HG03442 (cell line): ENCODE measurements around the gene SPON2.

Source experiments
- ATAC-seq: cut with Tn5 transposase; IDR thresholded peaks from one replicate; pipeline ENCODE4 v1.9.1; 2021; ENCODE audit warnings: mild to moderate bottlenecking, moderate library complexity; ENCODE audit not compliant: unreplicated experiment

The SPON2 gene

DNA sequence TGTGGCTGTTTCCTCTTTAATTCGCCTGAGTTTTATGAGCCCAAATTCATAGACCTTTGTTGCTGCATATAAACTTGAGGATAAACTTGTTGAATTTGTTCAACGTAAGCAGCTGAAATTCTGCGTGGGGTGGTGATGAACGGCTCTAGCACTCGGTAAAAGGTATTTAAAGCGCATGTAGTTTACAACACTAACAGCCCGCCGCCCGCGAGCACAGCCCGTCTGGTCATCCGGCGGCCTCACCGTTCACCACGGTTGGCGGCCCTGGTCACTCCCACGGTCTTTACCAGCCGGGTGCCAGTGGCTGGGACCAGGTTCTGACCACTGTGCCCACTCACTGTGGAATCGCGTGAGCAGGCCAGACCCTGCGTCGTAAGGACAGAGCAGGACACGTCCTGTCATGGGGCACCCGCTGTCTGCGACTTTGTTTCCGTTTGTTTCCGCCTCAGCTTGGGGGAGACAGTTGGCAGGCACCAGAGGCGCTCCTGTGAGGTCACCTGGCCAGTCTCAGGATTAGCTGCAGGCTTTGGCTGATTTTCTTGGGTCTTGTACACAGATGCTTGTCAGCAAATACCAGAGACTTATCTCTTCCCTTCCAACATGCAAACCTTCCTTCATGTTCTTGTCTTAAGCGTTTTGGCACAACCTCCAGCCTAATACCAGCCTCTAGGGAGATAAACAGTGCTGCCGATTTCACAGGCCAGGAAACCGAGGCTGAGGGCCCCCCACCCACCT, 36.8 kb upstream of the SPON2 start:
- no peak for ATAC-seq

DNA sequence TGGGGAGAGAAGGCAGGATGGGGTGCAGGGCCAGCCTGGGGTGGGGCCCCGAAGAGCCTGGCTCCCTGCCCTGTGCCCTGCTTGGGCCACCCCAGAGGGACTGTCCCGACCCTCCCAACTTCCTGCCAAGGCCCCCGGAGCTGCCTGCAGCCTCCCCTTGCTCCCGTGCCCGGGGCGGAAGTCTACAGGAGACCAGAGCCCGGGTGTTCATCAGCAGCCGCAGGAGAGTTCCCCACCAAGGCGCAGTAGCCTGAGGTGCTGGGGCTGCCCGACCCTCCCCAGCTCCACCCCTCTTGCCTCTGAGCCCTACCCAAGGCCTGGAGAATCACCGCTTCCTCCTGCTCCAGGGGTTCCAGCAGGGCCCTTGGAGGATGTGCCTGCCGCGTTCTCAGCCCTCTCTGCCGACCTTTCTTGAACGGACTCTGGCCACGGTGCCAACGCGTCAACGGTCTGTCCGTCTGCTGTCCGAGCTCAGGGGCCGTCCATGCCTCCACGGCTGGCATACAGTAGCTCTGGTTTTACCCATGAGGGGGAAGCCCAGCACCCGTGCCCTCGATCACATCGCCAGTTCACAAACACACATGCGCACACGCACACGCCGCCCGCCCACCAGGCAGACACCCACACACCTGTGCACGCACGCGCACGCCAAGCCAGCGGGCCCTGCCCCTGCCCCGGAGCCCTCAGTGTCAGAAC, 36.0 kb upstream of the SPON2 start:
- no peak for ATAC-seq

DNA sequence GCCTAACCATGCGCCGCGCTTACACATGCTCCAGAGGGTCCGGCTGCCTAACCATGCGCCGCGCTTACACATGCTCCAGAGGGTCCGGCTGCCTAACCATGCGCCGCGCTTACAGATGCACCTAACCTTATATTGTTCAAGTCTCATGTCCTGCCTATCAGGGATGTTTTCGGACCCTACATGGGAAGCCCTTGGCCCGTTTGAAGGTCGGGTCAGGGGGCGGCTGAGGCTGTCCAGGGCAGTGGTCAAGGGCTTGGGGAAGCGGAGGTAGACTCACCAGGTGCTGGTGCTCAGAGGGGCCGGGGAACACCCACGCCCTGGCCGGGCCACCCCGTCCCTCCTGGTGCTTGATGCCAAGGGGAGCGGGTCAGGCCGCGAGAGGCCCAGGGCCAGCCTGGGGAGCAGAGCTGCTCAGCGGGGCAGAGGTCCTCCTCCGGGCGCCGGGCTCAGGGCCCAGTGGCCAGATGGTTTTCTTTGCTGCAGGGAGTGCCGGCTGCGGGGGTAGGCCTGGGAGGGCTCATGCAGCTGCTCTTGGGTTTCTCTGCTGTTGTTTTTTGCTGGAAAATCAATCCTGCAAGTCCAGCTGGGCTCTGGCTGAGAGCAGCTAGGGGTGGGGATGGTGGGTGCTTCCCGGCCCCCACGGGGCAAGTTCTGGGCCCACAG, 35.4 kb upstream of the SPON2 start:
- no peak for ATAC-seq

DNA sequence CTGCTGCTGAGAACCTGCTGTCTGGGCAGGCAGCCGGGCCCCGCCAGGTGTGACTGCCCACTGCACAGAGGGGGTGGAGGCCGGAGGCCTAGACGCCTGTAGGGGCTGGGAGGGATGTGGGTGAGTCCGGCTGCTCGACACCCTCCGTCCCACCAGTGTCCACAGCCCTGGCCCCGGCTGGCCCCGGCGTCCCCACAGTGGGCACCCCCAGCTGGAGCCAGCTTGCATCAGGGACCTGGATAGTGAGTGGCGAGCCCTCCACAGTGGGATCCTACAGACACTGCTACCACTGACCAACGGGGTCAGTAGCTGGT, 34.7 kb upstream of the SPON2 start:
- no peak for ATAC-seq

DNA sequence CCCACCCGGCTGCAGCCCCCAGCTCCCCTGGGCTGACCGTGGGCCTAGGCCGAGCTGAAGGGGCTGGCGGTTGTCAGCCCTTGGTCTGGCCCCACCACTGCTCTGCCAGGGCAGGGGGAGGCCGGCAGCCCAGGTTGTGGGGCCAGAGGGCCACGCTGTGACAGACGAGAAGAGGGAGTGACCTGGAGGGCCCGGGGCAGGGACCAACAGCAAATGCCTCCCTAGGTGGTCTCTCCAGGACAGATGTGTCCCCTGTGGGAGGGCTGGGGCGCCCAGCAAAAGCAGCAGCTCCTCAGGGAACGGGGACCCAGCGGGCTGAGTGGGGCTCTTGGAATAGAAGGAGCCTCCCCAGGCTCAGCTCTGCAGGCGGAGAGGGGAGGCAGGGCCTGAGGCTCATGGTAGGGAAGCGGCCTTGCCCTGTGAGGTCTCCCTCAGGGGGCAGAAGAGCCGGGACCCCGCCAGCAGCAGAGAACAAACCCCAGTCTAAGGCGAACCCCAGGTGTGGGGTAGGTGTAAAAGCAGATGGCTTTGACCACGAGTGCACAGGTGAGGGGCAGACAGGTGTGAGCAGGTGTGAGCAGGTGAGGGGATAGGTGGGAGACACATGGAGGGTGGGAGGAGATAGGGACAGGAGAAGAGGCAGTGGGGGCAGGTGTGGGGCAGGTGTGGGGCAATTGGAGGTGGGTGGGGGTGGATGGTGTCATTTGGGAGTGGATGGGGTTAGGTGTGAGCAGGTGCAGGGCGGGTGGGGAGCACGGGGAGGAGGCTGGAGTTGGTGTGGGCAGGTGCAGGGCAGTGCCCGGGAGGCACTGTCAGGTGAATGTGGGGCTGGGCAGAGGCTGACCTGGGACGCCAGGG, 34.1 kb upstream of the SPON2 start:
- no peak for ATAC-seq

DNA sequence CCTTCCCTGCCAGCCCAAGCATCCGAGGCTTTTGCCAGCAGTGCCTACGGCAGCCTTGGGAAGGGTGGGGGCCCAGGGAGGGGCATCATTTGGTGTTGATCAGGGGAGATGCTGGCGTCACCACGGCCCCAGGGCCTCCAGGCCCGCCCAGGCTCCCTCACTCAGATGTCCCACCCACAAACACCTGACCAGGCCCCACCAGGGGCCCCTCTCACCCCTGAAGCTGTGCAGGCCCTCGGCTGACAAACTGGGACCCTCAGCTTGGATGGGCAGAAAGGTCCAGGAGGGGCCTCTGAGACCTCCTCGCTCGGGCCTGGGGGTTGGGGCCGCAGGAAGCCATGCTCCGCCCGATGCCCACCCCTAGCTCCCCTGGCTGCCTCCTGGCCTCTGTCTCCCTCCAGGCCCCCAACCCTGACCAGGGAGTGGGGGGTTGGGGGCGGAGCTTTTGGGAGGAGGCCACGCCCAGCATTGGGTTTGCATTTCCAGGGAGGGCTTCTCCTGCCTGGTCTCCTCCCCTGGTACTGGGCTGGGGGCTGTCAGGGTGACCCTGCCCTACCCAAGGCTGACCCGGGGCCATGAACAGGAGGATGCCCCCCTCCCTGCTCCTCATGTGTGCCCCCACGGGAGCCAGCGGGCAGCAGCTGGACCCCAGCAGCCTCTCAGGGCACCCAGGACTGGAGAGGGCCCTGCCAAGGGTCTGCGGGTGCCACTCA, 33.4 kb upstream of the SPON2 start:
- ATAC-seq: no peak

DNA sequence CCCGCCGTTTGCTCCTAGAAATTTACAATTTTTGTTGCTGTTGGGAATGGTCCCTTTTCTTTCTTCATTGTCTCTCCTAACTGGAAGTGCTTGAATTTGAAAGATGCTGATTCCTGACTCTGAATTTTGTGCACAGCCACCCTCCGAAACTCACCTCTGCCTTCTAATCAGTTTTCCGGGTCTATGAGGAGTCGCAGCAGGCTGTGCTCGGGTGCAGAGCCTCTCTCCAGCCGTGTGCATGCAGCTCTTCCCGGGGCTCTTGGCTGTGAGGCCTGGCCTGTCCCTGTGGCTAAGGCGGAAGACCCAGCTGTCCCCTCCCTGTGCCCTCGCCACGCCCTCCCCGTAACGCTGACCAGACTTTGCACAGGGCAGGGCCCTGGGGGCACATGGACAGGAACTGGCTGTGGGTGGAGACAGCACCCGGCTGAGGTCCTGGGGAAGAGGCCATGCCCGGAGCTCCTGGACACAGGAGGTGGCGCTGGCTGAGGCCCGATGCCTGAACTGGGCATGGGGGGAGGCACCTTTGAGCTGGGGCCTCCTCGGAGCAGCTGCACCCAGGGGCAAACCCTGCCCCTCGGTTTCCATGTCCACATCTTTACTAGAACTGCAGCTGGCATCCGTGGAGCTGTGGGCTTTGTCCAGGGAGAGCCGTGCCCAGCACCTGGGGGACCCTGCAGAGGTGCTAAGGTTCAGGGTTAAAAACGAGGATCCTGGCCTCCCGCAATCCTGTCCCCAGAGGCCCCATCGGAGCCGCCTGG, 32.6 kb upstream of the SPON2 start:
- ATAC-seq: no peak

DNA sequence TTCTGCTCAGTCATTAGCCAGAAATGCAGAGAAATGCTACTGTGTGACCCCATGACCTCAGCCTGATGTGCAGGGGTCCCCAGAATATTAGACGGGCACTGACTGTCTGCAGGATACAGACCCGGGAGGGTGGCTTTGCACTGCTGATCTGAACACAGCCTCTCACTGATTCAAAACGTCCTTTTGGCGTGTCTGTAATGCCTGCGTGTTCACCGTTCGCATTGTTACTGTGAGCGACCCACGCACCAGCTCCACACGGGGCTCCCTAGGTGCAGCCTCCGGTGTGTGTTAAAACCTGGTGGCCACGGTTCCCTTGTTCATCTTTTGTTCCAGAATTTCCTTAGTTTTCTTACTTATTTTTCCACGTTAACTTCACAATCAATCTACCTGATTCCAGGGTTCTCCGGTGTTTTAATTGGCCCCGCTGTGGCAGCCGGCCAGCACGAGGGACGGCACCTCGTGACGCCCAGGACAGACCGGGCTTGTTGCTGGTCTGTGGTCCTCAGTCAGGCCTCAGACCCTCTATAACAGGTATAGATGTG, 32.0 kb upstream of the SPON2 start:
- no peak for ATAC-seq

DNA sequence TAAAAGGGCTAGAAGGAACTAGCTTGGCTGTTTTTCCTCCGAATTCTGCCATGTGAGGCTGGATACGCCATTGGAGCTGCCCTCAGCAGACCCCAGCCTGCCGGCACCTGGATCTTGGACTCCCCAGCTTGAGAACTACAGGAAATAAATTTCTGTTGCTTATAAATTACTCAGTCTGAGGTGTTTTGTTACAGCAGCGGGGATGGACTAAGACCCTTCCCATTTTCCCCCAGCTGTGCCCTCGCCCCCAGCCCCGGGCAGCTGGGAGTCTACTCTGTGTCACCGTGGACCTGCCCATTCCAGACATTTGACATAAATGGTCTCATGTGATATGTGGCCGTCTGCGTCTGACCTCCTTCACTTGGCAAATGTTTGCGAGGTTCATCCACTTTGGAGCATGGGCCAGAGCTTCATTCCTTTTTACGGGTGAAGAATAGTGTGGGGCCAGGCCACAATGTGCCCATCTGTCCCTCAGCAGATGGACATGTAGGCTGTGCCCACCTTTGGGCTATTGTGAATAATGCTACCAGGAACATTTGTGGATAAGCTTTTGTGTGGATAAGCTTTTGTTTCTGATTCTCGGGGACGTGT, 30.7 kb upstream of the SPON2 start:
- no peak for ATAC-seq

DNA sequence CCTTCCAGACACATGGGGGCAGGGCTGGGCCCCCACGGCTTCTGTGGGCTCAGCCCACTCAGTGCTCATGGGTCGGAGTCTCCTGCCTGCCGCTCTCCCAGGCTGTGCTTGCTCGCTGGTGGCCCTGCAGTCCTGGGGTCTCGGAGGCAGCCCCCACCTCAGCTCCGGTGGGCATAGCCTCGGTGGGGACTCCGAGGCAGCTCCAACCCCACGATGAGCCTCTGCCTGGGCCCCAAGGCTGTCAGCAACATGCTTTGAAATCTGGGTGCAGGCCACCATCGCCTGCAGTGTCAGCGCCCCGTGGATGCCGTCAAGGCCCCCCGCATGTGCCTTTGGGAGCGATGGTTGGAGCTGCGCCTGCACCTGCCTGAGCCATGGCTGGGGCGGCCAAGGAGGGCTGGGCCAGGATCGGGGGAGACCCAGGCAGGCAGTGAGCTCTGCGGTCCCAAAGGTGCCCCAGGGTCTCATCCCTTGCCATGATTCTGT, 30.2 kb upstream of the SPON2 start:
- ATAC-seq: no peak

DNA sequence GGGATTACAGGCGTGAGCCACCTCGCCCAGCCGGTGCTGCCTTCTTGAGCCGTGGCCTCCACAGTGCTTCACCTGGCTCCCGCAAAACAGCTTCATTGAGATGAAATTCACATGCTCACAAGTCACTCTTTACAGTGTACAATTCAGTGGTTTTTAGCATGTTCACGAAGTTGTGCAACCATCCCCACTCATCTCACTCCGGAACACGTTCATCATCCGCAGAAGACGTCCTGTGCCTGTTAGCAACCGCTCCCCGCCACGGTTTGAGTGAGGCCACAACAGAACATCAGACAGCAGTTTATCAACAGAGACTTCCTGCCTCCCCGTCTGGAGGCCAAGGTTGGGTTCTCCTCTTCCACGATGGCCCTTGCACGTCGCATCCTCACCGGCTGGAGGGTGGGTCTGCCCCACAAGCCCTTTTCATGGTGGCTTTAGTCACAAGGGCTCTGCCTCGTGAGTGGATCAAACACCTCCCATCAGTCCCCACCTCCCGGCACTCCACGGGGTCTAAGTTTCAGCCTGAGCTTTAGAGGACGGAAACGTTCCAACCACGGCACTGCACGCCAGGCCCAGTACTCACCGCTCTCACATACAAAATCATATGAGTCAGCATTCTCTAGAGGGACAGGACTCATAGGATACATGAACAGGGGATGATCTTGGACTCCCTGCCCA, 29.6 kb upstream of the SPON2 start:
- ATAC-seq: peak; percentile 37

DNA sequence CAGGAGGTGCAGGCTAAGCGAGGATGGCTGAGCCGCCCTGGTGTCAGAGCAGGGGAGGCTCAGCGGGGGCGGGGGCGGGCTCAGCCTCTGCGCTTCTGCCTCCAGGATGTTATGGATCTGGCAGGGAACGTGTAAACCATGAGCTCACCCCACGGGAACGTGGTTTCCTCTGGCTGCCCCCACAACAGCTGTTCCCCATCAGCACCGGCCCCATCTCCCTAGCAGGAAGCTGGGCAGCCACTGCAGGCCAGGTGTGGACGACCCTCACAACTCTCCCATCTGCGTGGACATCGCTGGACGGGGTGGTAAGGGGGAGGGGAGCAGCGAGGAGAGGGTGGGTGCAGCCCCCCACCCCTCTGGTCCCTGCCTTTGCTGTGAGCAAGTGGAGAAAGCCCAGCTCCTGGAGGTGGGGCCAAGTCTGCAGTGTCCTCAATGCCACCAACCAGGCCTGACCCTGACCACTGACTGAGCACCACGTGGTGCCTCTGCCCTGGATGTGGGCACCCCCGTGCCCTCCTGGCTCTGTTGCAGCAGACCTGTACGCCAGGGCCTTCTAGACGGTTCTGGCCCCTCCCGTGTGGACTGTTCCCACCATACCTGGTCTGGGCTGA, 28.1 kb upstream of the SPON2 start:
- peak; percentile 8 for ATAC-seq

DNA sequence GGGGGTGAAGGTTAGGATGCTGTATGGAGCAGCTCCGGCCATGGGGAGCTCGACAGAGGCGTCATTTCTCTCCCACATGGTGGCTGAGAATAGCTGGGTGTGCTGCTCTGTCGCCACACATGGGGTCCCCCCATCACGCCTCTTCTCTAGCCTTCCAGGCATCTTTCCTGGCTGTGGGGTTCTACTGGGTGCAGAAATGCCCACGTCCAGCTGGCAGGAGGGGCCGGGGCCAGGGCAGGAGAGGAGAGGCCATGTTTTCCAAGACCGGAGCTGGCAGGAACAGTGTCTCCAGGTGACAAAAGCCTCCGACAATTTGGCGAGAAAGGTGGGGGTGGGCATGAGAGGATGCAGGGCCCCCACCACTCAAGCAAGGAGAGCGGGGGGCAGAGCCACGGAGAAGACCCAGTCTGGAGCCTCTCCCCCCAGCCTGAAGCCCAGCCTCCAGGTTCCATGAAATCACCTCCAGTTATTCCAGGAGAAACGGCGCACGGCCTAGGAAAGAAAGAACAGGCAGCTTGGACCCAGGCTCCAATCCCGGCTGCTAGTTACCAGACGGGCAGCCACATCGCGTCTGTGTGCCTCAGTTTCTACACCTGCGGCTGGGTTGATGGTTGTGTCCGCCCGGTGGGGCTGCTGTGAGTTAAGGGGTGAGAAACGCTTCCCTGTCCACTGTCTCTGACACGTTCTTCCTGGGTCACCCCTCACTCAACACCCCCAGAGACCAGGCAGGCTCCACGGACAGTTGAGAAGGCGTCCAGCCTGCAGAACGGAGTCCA, 27.4 kb upstream of the SPON2 start:
- no peak for ATAC-seq

DNA sequence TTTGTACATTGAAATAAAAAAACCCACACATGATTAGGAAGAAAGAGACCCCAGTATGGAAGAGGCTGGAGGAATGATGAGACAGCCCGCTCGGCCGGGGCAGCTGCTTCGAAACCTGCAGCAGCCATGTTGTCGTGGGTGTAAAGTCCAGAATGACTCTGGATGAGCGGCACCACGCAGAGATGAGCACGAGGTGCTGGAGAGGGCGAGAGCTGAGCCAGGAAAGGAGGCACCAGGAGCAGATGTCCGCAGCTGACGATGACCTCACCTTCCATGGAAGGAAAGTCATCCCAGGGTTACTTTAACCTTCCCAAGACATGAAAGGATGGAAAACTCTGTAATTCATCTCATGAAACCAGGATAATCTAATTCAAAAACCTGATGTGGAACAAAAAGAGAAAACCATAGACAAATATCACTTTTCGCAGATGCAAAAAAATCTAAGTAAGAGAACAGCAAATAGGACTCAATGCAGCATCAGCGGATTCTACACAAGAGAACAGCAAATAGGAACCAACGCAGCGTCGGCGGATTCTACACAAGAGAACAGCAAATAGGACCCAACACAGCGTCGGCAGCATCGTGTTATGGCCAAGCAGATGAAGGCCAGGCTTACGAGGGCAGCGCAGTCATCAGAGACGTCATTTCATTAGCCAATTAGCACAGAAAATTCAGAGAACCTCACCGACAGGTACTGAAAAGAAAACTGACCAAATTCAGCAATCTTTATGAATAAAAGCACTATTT, 25.9 kb upstream of the SPON2 start:
- no peak for ATAC-seq

DNA sequence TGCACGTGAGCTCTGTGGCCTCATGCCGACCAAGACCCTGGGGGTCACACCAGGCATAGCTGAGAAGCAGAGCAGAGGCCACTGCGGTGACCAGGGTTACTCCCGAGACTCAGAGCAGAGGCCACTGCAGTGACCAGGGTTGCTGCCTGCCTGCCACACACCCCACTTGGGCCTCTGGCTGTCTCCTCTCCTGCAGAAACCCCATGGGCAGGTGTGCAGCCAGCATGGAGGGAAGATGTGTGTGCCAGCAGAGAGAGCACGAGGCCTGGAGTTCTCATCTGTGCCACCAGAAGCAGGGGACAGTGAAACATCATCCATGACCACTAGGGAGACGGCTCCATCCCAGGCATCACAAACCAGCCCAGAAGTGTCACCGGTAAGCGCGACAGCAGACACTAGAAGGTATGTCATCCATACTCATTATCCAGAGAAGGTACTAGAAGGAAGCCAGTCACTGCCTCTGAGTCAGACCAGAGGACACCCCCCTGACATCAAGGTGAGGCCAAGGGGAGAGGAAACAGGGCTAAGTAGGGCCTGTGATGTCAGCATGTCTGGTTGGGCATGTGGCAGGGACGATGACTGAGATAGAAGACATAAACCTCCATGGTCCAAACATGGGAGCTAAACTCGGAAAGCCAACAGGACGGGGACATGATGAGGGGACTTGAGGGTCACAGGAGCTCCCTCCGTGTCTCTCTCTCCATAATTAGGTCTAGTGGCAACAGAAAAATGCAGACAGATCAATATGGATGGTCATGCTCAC, 24.2 kb upstream of the SPON2 start:
- ATAC-seq: no peak

DNA sequence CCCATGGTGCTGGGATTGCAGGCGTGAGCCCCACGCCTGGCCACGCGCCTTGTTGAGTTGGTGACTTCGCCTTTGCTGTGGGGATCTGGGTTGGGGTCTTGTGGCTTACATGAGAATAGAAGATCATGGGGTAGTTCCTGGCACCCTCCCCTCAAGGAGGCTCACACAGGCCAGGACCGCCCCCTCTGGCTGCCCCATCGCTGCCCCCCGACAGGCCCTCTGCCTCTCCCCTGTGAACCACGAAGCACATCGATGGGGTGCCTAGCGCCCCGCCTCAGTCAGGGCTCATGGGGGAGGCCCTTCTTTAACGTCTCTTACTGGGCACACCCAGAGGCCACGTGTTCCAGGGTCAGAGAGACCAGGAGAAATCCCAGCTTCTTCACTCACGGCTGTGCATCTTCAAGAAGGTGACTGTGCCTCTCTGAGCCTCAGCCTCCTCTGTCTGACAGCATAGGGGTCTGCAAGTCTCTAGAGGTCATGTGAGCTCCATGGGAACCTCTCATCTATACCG, 23.6 kb upstream of the SPON2 start:
- ATAC-seq: no peak
